Stimulated activated CD8-positive, alpha-beta memory T cell treated with anti-CD3 and anti-CD28 coated beads, Interleukin-4, amount 100 ng/mL, for 1 hour (primary cell): ENCODE data around the gene OR4Q3.
"Not testable (repeated sequence)": the region's sequence is repeated elsewhere in the genome, so short reads cannot be mapped to it uniquely, and the experiment has no call there.

ENCODE experiments used
- DNase-seq, 2 donors: peaks; one replicate each; pipeline ENCODE4 v3.0.0-alpha.2; 2020; ENCODE audit warnings: low read depth in 2 of 2, low spot score in 1 of 2

Gene OR4Q3

GRCh38 chr14:19743256-19743655, at the start of gene OR4Q3:
OR4Q3 (plus strand) TSS chr14:19743571.
- DNase-seq = no peak

- no peak for DNase-seq
Measured at GRCh38 chr14:19729359-19729758, 14.0 kb upstream of the OR4Q3 start.

- no peak for DNase-seq
Measured at GRCh38 chr14:19729763-19730162, 13.6 kb upstream of the OR4Q3 start.

GRCh38 chr14:19733893-19734292, 9.5 kb upstream of the OR4Q3 start:
- not testable (repeated sequence) for DNase-seq

GRCh38 chr14:19752316-19752715, 8.9 kb downstream of the OR4Q3 start:
- not testable (repeated sequence) for DNase-seq

- DNase-seq = no peak
Measured at GRCh38 chr14:19754172-19754571, 10.8 kb downstream of the OR4Q3 start.

GRCh38 chr14:19771491-19771890, 28.1 kb downstream of the OR4Q3 start:
- DNase-seq = not testable (repeated sequence)

GRCh38 chr14:19771895-19772430, 28.6 kb downstream of the OR4Q3 start:
- DNase-seq = no peak

- not testable (repeated sequence) for DNase-seq
Measured at GRCh38 chr14:19772454-19772853, 29.1 kb downstream of the OR4Q3 start.

- not testable (repeated sequence) for DNase-seq
Measured at GRCh38 chr14:19773204-19773603, 29.8 kb downstream of the OR4Q3 start, which contains the start of gene OR4M1. OR4M1 (plus strand) TSS chr14:19773504; CDS start chr14:19780323, 6,819 bp downstream.

- DNase-seq = no peak
Measured at GRCh38 chr14:19775587-19775986, 32.2 kb downstream of the OR4Q3 start.

GRCh38 chr14:19785848-19786247, 42.5 kb downstream of the OR4Q3 start:
- DNase-seq = not testable (repeated sequence)

- DNase-seq = not testable (repeated sequence)
Measured at GRCh38 chr14:19787318-19787717, 43.9 kb downstream of the OR4Q3 start.

- not testable (repeated sequence) for DNase-seq
Measured at GRCh38 chr14:19788150-19788549, 44.8 kb downstream of the OR4Q3 start.

- not testable (repeated sequence) for DNase-seq
Measured at GRCh38 chr14:19796520-19797108, 53.2 kb downstream of the OR4Q3 start.
